ENCODE results near the gene KLHL22.

KLHL22 gene

DNA sequence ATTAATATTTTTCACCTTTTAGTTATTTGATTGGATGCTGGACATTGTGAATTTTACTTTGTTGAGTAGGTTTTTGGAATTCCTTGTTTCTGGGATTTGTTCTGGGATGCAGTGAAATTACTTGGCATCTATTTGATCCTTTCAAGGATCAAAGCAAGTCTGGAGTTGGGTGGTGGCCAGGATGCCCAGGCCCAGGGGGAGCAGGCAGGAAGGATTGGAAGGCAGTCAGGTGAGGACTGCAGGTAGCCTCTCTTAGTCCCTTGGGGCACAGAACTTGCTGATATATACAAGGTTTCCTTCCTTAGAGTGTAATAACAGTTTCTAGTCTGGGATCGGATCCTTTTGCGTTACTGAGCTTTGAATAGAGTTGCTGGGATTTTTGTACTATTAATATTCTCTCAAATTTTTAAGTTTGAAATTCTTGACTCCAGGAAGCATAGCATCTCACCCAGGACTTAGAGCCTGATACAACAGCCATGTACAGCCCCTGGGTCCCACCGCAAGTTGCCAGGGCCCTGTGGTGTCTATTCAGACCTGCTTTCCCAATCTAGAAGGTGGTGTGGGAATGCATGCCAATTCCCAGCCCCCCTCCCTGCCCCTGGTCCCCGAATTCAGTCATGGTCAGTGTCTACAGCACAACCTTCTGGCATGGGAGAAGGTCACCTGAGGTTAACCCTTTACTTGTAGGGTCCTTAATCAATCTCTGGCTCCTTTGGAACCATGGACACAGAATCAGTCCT is 95.6 kb downstream of the KLHL22 start:
- H3K27me3 ChIP-seq (ENCODE audit: insufficient read depth, poor library complexity, severe bottlenecking): no peaks in the 10 kb centered on the region
- no peaks in the 10 kb centered on the region for H3K36me3 ChIP-seq (ENCODE audit: low read depth)
- no peak for ATAC-seq (ENCODE audit: low read depth)
- TF ChIP-seq, protein P1, sequence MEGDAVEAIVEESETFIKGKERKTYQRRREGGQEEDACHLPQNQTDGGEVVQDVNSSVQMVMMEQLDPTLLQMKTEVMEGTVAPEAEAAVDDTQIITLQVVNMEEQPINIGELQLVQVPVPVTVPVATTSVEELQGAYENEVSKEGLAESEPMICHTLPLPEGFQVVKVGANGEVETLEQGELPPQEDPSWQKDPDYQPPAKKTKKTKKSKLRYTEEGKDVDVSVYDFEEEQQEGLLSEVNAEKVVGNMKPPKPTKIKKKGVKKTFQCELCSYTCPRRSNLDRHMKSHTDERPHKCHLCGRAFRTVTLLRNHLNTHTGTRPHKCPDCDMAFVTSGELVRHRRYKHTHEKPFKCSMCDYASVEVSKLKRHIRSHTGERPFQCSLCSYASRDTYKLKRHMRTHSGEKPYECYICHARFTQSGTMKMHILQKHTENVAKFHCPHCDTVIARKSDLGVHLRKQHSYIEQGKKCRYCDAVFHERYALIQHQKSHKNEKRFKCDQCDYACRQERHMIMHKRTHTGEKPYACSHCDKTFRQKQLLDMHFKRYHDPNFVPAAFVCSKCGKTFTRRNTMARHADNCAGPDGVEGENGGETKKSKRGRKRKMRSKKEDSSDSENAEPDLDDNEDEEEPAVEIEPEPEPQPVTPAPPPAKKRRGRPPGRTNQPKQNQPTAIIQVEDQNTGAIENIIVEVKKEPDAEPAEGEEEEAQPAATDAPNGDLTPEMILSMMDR (IDR thresholded peaks at IDR 0.05; ENCODE audit: poor library complexity, severe bottlenecking): no peak
- no peaks in the 10 kb centered on the region for H3K4me1 ChIP-seq (ENCODE audit: insufficient read depth, poor library complexity, severe bottlenecking)
- no peak overlapping the region for H3K4me3 ChIP-seq (ENCODE audit: severe bottlenecking)
- H3K27ac ChIP-seq (ENCODE audit: poor library complexity, severe bottlenecking): no peak overlapping the region
- H3K9me3 ChIP-seq (ENCODE audit: severe bottlenecking): peaks cover 3% of the 10 kb centered on the region
- DNase-seq (ENCODE audit: low spot score): no peak

DNA sequence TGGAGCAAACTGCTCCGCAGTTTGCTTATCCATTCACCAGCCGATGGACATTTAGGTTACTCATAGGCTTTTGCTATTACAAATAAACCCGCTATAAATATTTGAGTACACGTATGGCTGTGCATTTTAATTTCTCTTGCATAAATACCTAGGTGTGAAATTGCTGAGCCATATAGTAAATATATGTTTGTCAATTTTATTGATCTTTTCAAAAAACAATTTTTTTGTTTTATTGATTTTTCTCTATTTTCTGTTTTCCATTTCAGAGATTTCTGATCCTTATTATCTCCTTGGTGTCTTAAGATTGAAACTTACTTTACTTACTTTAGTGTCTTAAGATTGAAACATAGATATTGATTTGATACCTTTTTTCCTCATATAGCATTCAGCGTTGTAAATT is 97.2 kb downstream of the KLHL22 start:
- Histone ChIP-seq H3K9me3 (ENCODE audit: severe bottlenecking) (no peaks in the 10 kb centered on the region), H3K4me1 (ENCODE audit: insufficient read depth, poor library complexity, severe bottlenecking) (no peaks in the 10 kb centered on the region), H3K36me3 (ENCODE audit: low read depth) (no peaks in the 10 kb centered on the region), H3K27ac (ENCODE audit: poor library complexity, severe bottlenecking) (no peak overlapping the region), H3K27me3 (ENCODE audit: insufficient read depth, poor library complexity, severe bottlenecking) (no peaks in the 10 kb centered on the region), H3K4me3 (ENCODE audit: severe bottlenecking) (no peak overlapping the region)
- DNase-seq (ENCODE audit: low spot score): no peak
- ATAC-seq (ENCODE audit: low read depth): no peak
- TF ChIP-seq, protein P1 (IDR thresholded peaks at IDR 0.05; ENCODE audit: poor library complexity, severe bottlenecking): no peak

DNA sequence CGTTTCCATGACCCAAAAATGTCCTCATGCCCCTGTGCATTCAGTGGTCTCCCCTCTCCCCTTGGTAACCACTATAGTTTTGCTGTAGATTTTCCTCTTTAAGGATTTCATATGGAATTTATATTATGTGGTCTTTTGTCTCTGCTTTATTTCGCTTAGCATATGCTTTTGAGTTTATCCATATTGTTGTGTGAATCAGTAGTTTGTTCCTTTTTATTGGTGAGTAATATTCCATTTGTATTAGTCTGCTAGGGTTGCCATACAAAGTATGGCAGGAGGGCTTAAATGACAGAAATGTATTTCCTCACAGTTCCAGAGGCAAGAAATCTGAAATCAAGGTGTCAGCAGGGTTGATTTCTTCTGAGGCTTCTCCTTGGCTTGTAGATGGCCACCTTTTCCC is 98.1 kb downstream of the KLHL22 start:
- H3K9me3 ChIP-seq (ENCODE audit: severe bottlenecking): no peaks in the 10 kb centered on the region
- H3K4me3 ChIP-seq (ENCODE audit: severe bottlenecking): no peak overlapping the region
- no peak for ATAC-seq (ENCODE audit: low read depth)
- H3K36me3 ChIP-seq (ENCODE audit: low read depth): no peaks in the 10 kb centered on the region
- DNase-seq (ENCODE audit: low spot score): no peak
- no peaks in the 10 kb centered on the region for H3K4me1 ChIP-seq (ENCODE audit: insufficient read depth, poor library complexity, severe bottlenecking)
- TF ChIP-seq, protein P1 (IDR thresholded peaks at IDR 0.05; ENCODE audit: poor library complexity, severe bottlenecking): no peak
- no peak overlapping the region for H3K27ac ChIP-seq (ENCODE audit: poor library complexity, severe bottlenecking)
- H3K27me3 ChIP-seq (ENCODE audit: insufficient read depth, poor library complexity, severe bottlenecking): no peaks in the 10 kb centered on the region

DNA sequence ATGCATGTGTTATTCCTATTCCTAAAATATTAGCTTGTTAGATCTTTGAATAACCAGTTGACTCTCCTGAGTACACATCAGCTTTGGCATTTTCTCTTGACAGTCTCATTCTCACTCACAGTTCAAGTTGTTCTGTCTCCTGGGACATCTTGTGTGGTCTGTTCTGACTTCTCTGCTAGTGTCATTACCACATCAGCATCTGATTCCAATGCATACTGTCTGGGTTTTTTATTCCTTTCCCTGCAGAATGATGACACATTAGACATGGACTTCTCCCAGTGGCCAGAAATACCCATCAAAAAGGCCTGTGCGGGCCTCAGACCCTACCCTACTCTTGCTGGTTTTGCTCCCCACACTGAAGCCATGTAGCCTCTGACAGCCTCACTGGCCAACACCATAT is 99.0 kb downstream of the KLHL22 start:
- TF ChIP-seq, protein P1 (IDR thresholded peaks at IDR 0.05; ENCODE audit: poor library complexity, severe bottlenecking): no peak
- Histone ChIP-seq H3K9me3 (ENCODE audit: severe bottlenecking) (no peaks in the 10 kb centered on the region), H3K4me3 (ENCODE audit: severe bottlenecking) (no peak overlapping the region), H3K27me3 (ENCODE audit: insufficient read depth, poor library complexity, severe bottlenecking) (no peaks in the 10 kb centered on the region), H3K27ac (ENCODE audit: poor library complexity, severe bottlenecking) (no peak overlapping the region), H3K4me1 (ENCODE audit: insufficient read depth, poor library complexity, severe bottlenecking) (no peaks in the 10 kb centered on the region), H3K36me3 (ENCODE audit: low read depth) (no peaks in the 10 kb centered on the region)
- DNase-seq (ENCODE audit: low spot score) (no peak), ATAC-seq (ENCODE audit: low read depth) (no peak)

DNA sequence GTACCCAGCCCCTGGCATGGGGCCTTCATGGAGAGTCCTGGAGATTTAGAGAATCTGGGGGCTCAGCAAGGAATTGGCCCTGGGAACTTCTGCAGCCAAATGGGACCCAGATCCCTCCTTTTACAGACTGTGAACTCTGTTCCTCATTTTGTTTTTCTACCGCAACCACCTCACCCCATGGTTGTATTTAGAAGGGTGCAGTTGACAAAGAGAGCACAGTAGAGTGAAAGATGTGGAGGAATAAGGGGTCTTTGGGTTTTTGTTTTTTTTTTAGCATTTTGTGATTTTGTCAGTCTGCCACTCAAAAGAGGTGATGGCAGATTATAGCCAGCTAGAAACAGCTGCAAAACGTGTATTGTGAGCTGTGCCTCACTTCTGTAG is 99.7 kb downstream of the KLHL22 start:
- TF ChIP-seq, protein P1 (IDR thresholded peaks at IDR 0.05; ENCODE audit: poor library complexity, severe bottlenecking): no peak
- no peak for ATAC-seq (ENCODE audit: low read depth)

More for the DNA sequence above, 99.7 kb downstream of the KLHL22 start:
- H3K9me3 ChIP-seq (ENCODE audit: severe bottlenecking): no peaks in the 10 kb centered on the region
- H3K27ac ChIP-seq (ENCODE audit: poor library complexity, severe bottlenecking): no peak overlapping the region
- no peaks in the 10 kb centered on the region for H3K36me3 ChIP-seq (ENCODE audit: low read depth)
- H3K4me3 ChIP-seq (ENCODE audit: severe bottlenecking): no peak overlapping the region
- no peaks in the 10 kb centered on the region for H3K4me1 ChIP-seq (ENCODE audit: insufficient read depth, poor library complexity, severe bottlenecking)
- no peaks in the 10 kb centered on the region for H3K27me3 ChIP-seq (ENCODE audit: insufficient read depth, poor library complexity, severe bottlenecking)
- DNase-seq (ENCODE audit: low spot score): no peak

All from RWPE2 (cell line).